Endometrial microvascular endothelial cells (primary cell): ENCODE data around the gene IRS2. TPM values are rescaled to one million over a fixed set of nuclear protein-coding genes. Genes with fewer than 3 reads are reported as not detected.
"Not testable (repeated sequence)": the region's sequence is repeated elsewhere in the genome, so short reads cannot be mapped to it uniquely, and the experiment has no call there.

Source experiments
- in situ Hi-C: cut with HindIII; loops from 2 replicates; pipeline ENCODE4 v1.10.0; 2017; ENCODE audit warnings: low sequenced_read_pairs, low pct_unique_long_range_greater_than_20kb; ENCODE audit errors: inconsistent ontology term
- total RNA-seq: library from RNA; depleted of rRNA; stranded (reverse); fragments of >200 nt; gene quantifications from one replicate; pipeline ENCODE4 v1.2.3, GENCODE V29; 2015; ENCODE audit errors: inconsistent ontology term

IRS2 gene
- not detected for total RNA-seq

- in situ Hi-C loops: no loop called here
Observed at GRCh38 chr13:109786457-109787134, at the start of gene IRS2. Gene IRS2, minus strand, starts transcription at chr13:109786583. Its CDS starts 530 bp downstream, at chr13:109786053.

- in situ Hi-C loops: no loop called here
Observed at GRCh38 chr13:109834973-109835720, 48.8 kb upstream of the IRS2 start.

- in situ Hi-C loops: no loop called here
Observed at GRCh38 chr13:109833940-109834339, 47.6 kb upstream of the IRS2 start.

GRCh38 chr13:109833071-109833470 lies 46.7 kb upstream of the IRS2 start:
- in situ Hi-C loops: no loop called here

- in situ Hi-C loops: not testable (repeated sequence)
Observed at GRCh38 chr13:109828591-109829316, 42.4 kb upstream of the IRS2 start.

GRCh38 chr13:109823201-109823600 lies 36.8 kb upstream of the IRS2 start:
- in situ Hi-C loops: not testable (repeated sequence)

GRCh38 chr13:109821103-109821502 lies 34.7 kb upstream of the IRS2 start:
- in situ Hi-C loops: no loop called here

- in situ Hi-C loops: no loop called here
Observed at GRCh38 chr13:109819874-109820273, 33.5 kb upstream of the IRS2 start.

- in situ Hi-C loops: no loop called here
Observed at GRCh38 chr13:109818886-109819285, 32.5 kb upstream of the IRS2 start.

GRCh38 chr13:109817591-109818535 lies 31.5 kb upstream of the IRS2 start:
- in situ Hi-C loops: no loop called here

- in situ Hi-C loops: no loop called here
Observed at GRCh38 chr13:109816808-109817203, 30.4 kb upstream of the IRS2 start.

GRCh38 chr13:109816112-109816807 lies 29.9 kb upstream of the IRS2 start:
- in situ Hi-C loops: no loop called here

- in situ Hi-C loops: no loop called here
Observed at GRCh38 chr13:109815651-109816050, 29.3 kb upstream of the IRS2 start.

- in situ Hi-C loops: no loop called here
Observed at GRCh38 chr13:109813663-109814062, 27.3 kb upstream of the IRS2 start.

- in situ Hi-C loops: no loop called here
Observed at GRCh38 chr13:109812382-109812781, 26.0 kb upstream of the IRS2 start.

GRCh38 chr13:109810761-109811510 lies 24.6 kb upstream of the IRS2 start:
- in situ Hi-C loops: no loop called here

GRCh38 chr13:109809216-109809932 lies 23.0 kb upstream of the IRS2 start:
- in situ Hi-C loops: no loop called here
